CD8-positive, alpha-beta memory T cell (primary cell): ENCODE data around the gene FAM90A1. TPM values are rescaled to one million over a fixed set of nuclear protein-coding genes. Genes with fewer than 3 reads are reported as not detected.
A peak's percentile ranks its signal among the peaks of the same experiment; 100 is the strongest.
"Not testable (repeated sequence)": the region's sequence is repeated elsewhere in the genome, so short reads cannot be mapped to it uniquely, and the experiment has no call there.

ENCODE experiments used
- CTCF ChIA-PET: fragments of 350-600 bp; sonication (Branson Sonifier 250); formaldehyde crosslinking; loops from one replicate; lab custom pipeline; 2021; ENCODE audit warnings: antibody characterized with exemption; lab: Charles Lee
- POLR2A ChIA-PET: fragments of 350-600 bp; sonication (Branson Sonifier 250); formaldehyde crosslinking; loops from one replicate; lab custom pipeline; 2021; ENCODE audit warnings: antibody characterized with exemption; lab: Charles Lee
- DNase-seq, 5 donors: peaks; one replicate each; pipeline versions ENCODE4 v3.0.0 to v3.0.0-alpha.2; 2020 to 2022; ENCODE audit warnings: mixed read lengths in 1 of 5
- H3K27ac ChIP-seq: one replicate; pipeline ENCODE4 v1.7.0; 2013; ENCODE audit warnings: low read depth, mild to moderate bottlenecking, low read length, moderate library complexity
- H3K27me3 ChIP-seq: 2 replicates; pipeline ENCODE4 v1.7.0; 2013; ENCODE audit warnings: low read length, mild to moderate bottlenecking; ENCODE audit not compliant: insufficient read depth, poor library complexity, severe bottlenecking
- H3K36me3 ChIP-seq: 2 replicates; pipeline ENCODE4 v1.7.0; 2013; ENCODE audit warnings: mild to moderate bottlenecking, low read length, moderate library complexity; ENCODE audit not compliant: insufficient read depth
- H3K4me1 ChIP-seq: 2 replicates; pipeline ENCODE4 v1.7.0; 2013; ENCODE audit warnings: mild to moderate bottlenecking, low read length, moderate library complexity; ENCODE audit not compliant: insufficient read depth
- H3K4me3 ChIP-seq: 2 replicates; pipeline ENCODE4 v1.7.0; 2013; ENCODE audit warnings: mild to moderate bottlenecking, low read length
- H3K9me3 ChIP-seq: 2 replicates; pipeline ENCODE4 v1.7.0; 2013; ENCODE audit warnings: mild to moderate bottlenecking, low read length
- H3K27ac Mint-ChIP-seq, 8 donors: one replicate each; pipeline ENCODE4 v1.8.0; 2020 to 2021; ENCODE audit warnings: mixed read lengths in 8 of 8, mild to moderate bottlenecking in 6 of 8, inconsistent platforms in 3 of 8, moderate library complexity in 3 of 8
- H3K27me3 Mint-ChIP-seq, 2 donors: one replicate each; pipeline ENCODE4 v1.8.0; 2020 to 2021; ENCODE audit warnings: mixed read lengths in 2 of 2, mild to moderate bottlenecking in 1 of 2, moderate library complexity in 1 of 2
- H3K36me3 Mint-ChIP-seq, 3 donors: one replicate each; pipeline ENCODE4 v1.8.0; 2020 to 2021; ENCODE audit warnings: mixed read lengths in 3 of 3, inconsistent platforms in 1 of 3, mild to moderate bottlenecking in 1 of 3
- H3K4me1 Mint-ChIP-seq, 3 donors: one replicate each; pipeline ENCODE4 v1.8.0; 2020 to 2021; ENCODE audit warnings: mixed read lengths in 3 of 3, inconsistent platforms in 1 of 3, mild to moderate bottlenecking in 1 of 3
- H3K4me3 Mint-ChIP-seq, 7 donors: one replicate each; pipeline ENCODE4 v1.8.0; 2020 to 2021; ENCODE audit warnings: mixed read lengths in 7 of 7, mild to moderate bottlenecking in 6 of 7, moderate library complexity in 4 of 7, inconsistent platforms in 2 of 7
- H3K9me3 Mint-ChIP-seq, 5 donors: one replicate each; pipeline ENCODE4 v1.8.0; 2020 to 2022; ENCODE audit warnings: mixed read lengths in 5 of 5, mild to moderate bottlenecking in 3 of 5, moderate library complexity in 2 of 5, inconsistent platforms in 1 of 5
- polyA plus RNA-seq: library from polyadenylated mRNA; unstranded; fragments of 300-500 nt; fragmentation: Illumina TruSeq; gene quantifications from one replicate; pipeline ENCODE4 v1.2.3, GENCODE V29; 2021
- total RNA-seq, 2 experiments: library from RNA; stranded (reverse); gene quantifications; one replicate each; pipeline ENCODE4 v1.2.3, GENCODE V29; 2021

The FAM90A1 gene, protein sequence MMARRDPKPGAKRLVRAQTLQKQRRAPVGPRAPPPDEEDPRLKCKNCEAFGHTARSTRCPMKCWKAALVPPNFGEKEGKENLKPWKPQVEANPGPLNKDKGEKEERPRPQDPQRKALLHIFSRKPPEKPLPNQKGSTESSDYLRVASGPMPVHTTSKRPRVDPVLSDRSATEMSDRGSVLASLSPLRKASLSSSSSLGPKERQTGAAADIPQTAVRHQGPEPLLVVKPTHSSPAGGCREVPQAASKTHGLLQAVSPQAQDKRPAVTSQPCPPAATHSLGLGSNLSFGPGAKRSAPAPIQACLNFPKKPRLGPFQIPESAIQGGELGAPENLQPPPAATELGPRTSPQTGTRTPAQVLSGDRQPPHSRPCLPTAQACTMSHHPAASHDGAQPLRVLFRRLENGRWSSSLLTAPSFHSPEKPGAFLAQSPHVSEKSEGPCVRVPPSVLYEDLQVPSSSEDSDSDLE
- not detected for total RNA-seq
- polyA plus RNA-seq: 0.12 TPM

DNA sequence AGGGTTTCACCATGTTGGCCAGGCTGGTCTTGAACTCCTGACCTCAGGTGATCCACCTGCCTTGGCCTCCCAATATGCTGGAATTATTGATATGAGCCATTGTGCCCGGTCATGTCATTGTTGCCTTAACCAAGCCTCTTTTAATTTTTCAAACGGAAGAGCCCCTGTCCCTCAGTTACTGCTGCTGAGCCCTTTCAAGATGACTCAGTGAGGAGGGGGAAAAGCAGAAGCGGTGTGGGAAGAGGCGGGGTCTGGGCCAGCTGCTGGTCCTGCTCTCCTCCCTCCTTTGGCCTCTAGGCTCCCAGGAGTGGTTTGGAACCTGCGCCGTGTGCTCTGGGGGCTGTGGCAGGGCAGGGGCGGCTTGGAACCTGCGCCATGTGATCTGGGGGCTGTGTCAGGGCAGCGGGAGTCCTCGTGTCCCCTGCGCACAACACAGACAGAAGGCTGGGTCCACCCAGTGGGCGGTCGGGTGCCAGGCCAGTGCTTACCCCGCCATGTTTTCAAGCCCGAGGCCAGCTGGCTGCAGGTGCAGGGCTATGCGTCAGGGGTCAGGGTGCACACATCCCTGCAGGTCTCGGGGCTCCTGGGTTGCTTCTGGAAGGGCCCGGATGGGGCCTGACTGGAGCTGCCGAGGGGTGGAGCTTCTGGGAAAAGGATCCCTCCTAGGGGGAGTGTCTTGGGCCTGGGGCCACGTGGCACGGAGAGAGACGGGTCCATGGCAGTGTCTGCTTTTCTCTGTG lies at the start of gene FAM90A1:
Gene FAM90A1 (minus strand): TSS at position 627 of the 740 bp plus-strand sequence. CDS start 2,786 bp downstream, outside the sequence.
- POLR2A ChIA-PET, H3K27ac ChIP-seq, H3K9me3 Mint-ChIP-seq, H3K4me3 ChIP-seq, H3K36me3 Mint-ChIP-seq, H3K36me3 ChIP-seq, H3K9me3 ChIP-seq, H3K4me1 ChIP-seq, H3K27me3 ChIP-seq: not testable (repeated sequence)
- H3K27ac Mint-ChIP-seq: peak within 1 kb of the TSS in 3 of 8 donors; percentile 54 to 88 (median 79)
- peaks cover 5 to 14% (median 6%) of the 10 kb centered on the region in 3 donors for H3K4me1 Mint-ChIP-seq
- peak within 1 kb of the TSS in 5 of 7 donors; percentile 29 to 82 (median 63) for H3K4me3 Mint-ChIP-seq
- CTCF ChIA-PET: interaction anchor here (1.6 kb wide), 1 partner anchor 10 kb away, joined by 4 read pairs; no protein-coding TSS in a partner anchor
- peak in 1 of 5 donors; percentile 24 for DNase-seq
- H3K27me3 Mint-ChIP-seq: peaks cover 3 to 10% of the 10 kb centered on the region in 2 donors

DNA sequence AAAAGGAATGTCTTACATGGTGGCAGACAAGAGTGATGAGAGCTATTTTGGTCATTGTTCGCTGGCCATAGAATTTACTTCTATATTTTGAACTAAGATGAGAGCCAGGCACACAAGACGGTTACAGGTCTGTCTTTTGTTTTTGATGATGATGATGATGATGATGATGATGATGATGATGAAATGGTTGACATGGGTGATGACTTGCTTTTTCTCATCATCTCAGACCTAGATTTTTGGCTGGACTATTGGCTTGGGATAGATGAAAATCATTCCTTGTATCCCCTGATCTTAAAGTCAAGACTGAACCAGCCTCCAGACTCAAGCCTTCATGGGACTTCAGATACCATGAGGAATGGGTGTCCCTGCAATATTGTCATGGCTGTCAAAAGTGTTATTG lies 49.0 kb upstream of the FAM90A1 start:
- H3K4me1 ChIP-seq, DNase-seq, H3K36me3 ChIP-seq, H3K4me3 Mint-ChIP-seq, H3K9me3 Mint-ChIP-seq, H3K27me3 ChIP-seq, CTCF ChIA-PET, H3K4me1 Mint-ChIP-seq, POLR2A ChIA-PET, H3K27ac ChIP-seq, H3K9me3 ChIP-seq, H3K36me3 Mint-ChIP-seq, H3K27ac Mint-ChIP-seq, H3K4me3 ChIP-seq: not testable (repeated sequence)
- H3K27me3 Mint-ChIP-seq: peaks cover 3 to 47% of the 10 kb centered on the region in 2 donors

DNA sequence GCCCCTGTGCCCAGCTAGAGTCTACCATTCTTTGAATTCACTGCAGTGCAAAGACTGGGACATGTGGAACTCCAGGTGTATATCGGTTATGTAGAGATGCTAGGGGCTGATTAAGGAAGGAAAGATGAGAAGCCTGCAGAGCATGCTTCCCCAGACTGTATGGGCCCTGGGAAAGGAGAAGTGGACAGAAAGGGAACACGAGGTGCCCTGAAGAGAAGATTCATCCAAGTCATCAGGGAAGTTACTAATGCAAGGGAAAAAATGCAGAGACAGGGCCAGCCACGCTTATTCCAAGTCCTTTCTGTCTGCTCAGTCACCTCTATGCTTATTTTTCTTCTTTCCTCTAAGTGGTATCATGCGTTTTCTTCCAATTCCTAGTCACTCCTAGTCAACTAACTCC lies 39.3 kb upstream of the FAM90A1 start:
- H3K9me3 ChIP-seq, POLR2A ChIA-PET, H3K36me3 ChIP-seq, H3K4me3 Mint-ChIP-seq, H3K27me3 ChIP-seq, H3K4me1 Mint-ChIP-seq, H3K9me3 Mint-ChIP-seq, DNase-seq, H3K27ac Mint-ChIP-seq, H3K36me3 Mint-ChIP-seq, CTCF ChIA-PET, H3K4me1 ChIP-seq, H3K4me3 ChIP-seq, H3K27ac ChIP-seq: not testable (repeated sequence)
- peaks cover 2 to 10% of the 10 kb centered on the region in 2 donors for H3K27me3 Mint-ChIP-seq

DNA sequence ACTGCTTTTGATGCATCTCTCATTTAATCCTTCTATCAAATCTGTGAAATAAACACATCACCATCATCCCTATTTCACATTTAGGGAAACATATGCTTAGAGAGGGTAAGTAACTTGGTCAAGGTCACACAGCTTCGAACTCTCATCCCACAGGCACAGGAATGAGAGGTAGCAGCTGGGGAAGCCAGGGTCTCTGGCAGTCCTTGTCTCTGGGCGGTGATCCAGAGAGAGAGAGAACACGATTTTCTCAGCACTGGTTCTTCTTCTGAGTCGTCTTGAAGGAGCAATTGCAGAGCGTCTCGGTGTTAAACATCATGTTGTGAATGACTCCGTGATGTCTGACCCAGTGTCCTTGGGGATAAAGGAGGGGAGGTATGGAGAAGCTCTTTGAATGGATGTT lies 36.8 kb upstream of the FAM90A1 start:
- DNase-seq, CTCF ChIA-PET, H3K36me3 Mint-ChIP-seq: not testable (repeated sequence)

DNA sequence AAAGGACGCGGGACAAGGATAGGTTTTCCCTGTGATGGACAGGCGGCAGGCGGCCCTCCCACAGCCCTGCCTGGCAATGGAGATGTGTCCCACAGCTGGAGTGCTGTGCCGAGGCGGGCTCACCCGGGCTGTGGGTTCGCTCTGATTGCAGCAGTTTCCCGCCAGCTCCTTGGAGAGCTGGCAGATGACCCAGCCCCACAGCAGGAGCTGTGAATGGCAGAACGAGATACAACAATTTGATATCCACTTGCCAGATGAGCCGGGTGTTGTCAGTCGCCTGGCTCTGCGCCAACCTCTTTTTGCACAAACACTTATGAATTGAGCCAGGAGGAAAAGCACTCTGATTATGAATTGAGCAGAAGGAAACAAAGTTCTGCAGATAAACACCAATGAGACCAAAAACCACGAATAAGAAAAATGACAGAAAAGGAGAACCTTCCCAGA lies 33.7 kb upstream of the FAM90A1 start:
- H3K9me3 Mint-ChIP-seq, H3K27ac ChIP-seq, H3K27me3 ChIP-seq, H3K36me3 Mint-ChIP-seq, POLR2A ChIA-PET, H3K4me1 ChIP-seq, CTCF ChIA-PET, H3K36me3 ChIP-seq, H3K4me3 Mint-ChIP-seq, H3K27ac Mint-ChIP-seq, H3K4me1 Mint-ChIP-seq, DNase-seq, H3K9me3 ChIP-seq, H3K4me3 ChIP-seq: not testable (repeated sequence)
- H3K27me3 Mint-ChIP-seq: peaks cover 5 to 18% of the 10 kb centered on the region in 2 donors

More for the DNA sequence above, 36.8 kb upstream of the FAM90A1 start:
- H3K36me3 ChIP-seq, H3K27ac ChIP-seq, H3K4me1 ChIP-seq, H3K9me3 Mint-ChIP-seq, H3K9me3 ChIP-seq, H3K4me3 ChIP-seq, POLR2A ChIA-PET, H3K27ac Mint-ChIP-seq, H3K4me1 Mint-ChIP-seq, H3K4me3 Mint-ChIP-seq, H3K27me3 ChIP-seq: not testable (repeated sequence)
- H3K27me3 Mint-ChIP-seq: peaks cover 2 to 16% of the 10 kb centered on the region in 2 donors

DNA sequence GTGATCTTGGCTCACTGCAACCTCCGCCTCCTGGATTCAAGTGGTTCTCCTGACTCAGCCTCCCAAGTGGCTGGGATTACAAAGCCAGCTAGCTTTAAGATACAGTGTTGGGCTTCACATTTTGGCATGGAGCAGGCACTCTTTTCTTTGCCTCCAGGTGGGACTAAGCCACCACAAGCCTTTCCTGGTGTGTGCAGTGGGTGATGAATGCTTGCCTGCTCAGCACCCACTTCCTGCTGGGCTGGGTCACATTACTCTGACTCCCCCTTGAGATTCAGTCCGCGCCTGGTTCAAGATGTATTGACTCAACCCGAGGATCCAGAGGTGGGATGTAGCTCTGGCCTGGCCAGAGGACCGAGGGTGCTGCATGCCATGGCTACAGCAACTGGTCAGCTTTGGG lies 28.9 kb upstream of the FAM90A1 start:
- H3K4me3 Mint-ChIP-seq, DNase-seq, H3K27me3 ChIP-seq, H3K4me1 ChIP-seq, H3K9me3 Mint-ChIP-seq, H3K27ac ChIP-seq, H3K4me3 ChIP-seq, CTCF ChIA-PET, H3K9me3 ChIP-seq, H3K36me3 Mint-ChIP-seq, H3K4me1 Mint-ChIP-seq, H3K27ac Mint-ChIP-seq, H3K36me3 ChIP-seq, POLR2A ChIA-PET: not testable (repeated sequence)
- peaks cover 5 to 14% of the 10 kb centered on the region in 2 donors for H3K27me3 Mint-ChIP-seq

DNA sequence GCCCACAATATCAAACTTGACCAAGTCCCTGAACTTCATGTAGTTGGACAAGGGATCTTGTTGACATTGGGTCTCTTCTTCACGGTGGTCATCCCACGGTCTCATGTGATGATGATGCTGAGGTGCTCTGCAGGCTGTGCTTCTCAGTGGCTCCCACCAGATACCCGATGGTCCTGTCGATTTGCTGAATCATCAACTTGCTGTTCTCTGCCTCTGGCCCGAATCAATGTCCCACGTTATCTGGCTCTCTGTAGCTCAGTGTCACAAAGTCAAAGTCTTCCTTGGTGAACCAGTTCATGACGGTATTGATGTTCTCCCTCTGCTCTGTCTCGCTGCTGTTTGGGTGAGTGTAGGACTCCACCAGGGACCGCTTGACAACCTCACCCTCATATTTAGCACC lies 27.3 kb upstream of the FAM90A1 start:
- H3K36me3 Mint-ChIP-seq, H3K36me3 ChIP-seq, H3K27me3 ChIP-seq, H3K9me3 ChIP-seq, DNase-seq, CTCF ChIA-PET, H3K27ac Mint-ChIP-seq, H3K27ac ChIP-seq, H3K4me3 Mint-ChIP-seq, H3K4me1 Mint-ChIP-seq, H3K9me3 Mint-ChIP-seq, H3K4me3 ChIP-seq, H3K4me1 ChIP-seq, H3K27me3 Mint-ChIP-seq, POLR2A ChIA-PET: not testable (repeated sequence)

DNA sequence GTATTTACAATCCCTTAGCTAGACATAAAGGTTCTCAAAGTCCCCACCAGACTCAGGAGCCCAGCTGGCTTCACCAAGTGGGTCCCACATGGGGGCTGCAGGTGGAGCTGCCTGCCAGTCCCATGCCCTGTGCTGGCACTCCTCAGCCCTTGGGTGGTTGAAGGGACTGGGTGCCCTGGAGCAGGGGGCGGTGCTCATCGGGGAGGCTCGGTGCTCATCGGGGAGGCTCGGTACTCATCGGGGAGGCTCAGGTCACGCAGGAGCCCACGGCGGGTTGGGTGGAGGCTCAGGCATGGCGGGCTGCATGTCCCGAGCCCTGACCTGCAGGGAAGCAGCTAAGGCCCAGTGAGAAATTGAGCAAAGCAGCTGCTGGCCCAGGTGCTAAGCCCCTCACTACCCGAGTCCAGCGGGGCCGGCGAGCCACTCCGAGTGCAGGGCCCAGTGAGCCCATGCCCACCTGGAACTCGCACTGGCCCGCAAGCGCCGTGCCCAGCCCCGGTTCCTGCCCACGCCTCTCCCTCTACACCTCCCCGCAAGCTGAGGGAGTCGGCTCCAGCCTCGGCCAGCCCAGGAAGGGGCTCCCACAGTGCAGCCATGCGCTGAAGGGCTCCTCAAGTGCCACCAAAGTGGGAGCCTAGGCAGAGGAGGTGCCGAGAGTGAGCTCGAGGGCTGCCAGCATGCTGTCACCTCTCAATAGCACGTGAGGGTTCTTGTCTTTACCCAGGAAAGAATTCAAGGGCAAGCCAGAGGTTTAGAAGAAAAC lies 24.8 kb upstream of the FAM90A1 start:
- H3K36me3 ChIP-seq, H3K27ac ChIP-seq, H3K27me3 ChIP-seq, CTCF ChIA-PET, H3K4me1 ChIP-seq, H3K4me1 Mint-ChIP-seq, POLR2A ChIA-PET, H3K27ac Mint-ChIP-seq, H3K9me3 ChIP-seq, H3K4me3 ChIP-seq, H3K4me3 Mint-ChIP-seq, DNase-seq, H3K36me3 Mint-ChIP-seq, H3K9me3 Mint-ChIP-seq, H3K27me3 Mint-ChIP-seq: not testable (repeated sequence)
